ENCODE measurements around the gene DNLZ.
"Not testable (repeated sequence)": the region's sequence is repeated elsewhere in the genome, so short reads cannot be mapped to it uniquely, and the experiment has no call there.

The DNLZ gene

GRCh38 chr9:136323371-136323789, 40.2 kb downstream of the DNLZ start:
- H3K27me3 ChIP-seq (ENCODE audit: control insufficient read depth, insufficient read depth, low read length), result no peaks in the 10 kb centered on the region
- peaks cover 3% of the 10 kb centered on the region for H3K36me3 ChIP-seq (ENCODE audit: control insufficient read depth, insufficient read depth, low read length)
- H3K4me1 ChIP-seq (ENCODE audit: control insufficient read depth, insufficient read depth, low read length), result peaks cover 2% of the 10 kb centered on the region
- H3K9ac ChIP-seq (ENCODE audit: low read depth, low read length), result no peak overlapping the region
- H3K4me3 ChIP-seq (ENCODE audit: low read depth, low read length), result no peak overlapping the region
- no peaks in the 10 kb centered on the region for H3K9me3 ChIP-seq (ENCODE audit: control insufficient read depth, insufficient read depth, low read length)

GRCh38 chr9:136322756-136323330, 40.7 kb downstream of the DNLZ start:
- H3K4me3 ChIP-seq (ENCODE audit: low read depth, low read length), result no peak overlapping the region
- no peaks in the 10 kb centered on the region for H3K9me3 ChIP-seq (ENCODE audit: control insufficient read depth, insufficient read depth, low read length)
- no peaks in the 10 kb centered on the region for H3K27me3 ChIP-seq (ENCODE audit: control insufficient read depth, insufficient read depth, low read length)
- H3K9ac ChIP-seq (ENCODE audit: low read depth, low read length), result no peak overlapping the region
- peaks cover 3% of the 10 kb centered on the region for H3K36me3 ChIP-seq (ENCODE audit: control insufficient read depth, insufficient read depth, low read length)
- peaks cover 2% of the 10 kb centered on the region for H3K4me1 ChIP-seq (ENCODE audit: control insufficient read depth, insufficient read depth, low read length)

- H3K27me3 ChIP-seq (ENCODE audit: control insufficient read depth, insufficient read depth, low read length), result no peaks in the 10 kb centered on the region
- H3K9me3 ChIP-seq (ENCODE audit: control insufficient read depth, insufficient read depth, low read length), result no peaks in the 10 kb centered on the region
Observed at GRCh38 chr9:136321561-136321960, 42.0 kb downstream of the DNLZ start.

GRCh38 chr9:136320972-136321371, 42.6 kb downstream of the DNLZ start:
- H3K9me3 ChIP-seq (ENCODE audit: control insufficient read depth, insufficient read depth, low read length); H3K4me3 ChIP-seq (ENCODE audit: low read depth, low read length); H3K9ac ChIP-seq (ENCODE audit: low read depth, low read length); H3K4me1 ChIP-seq (ENCODE audit: control insufficient read depth, insufficient read depth, low read length); H3K36me3 ChIP-seq (ENCODE audit: control insufficient read depth, insufficient read depth, low read length); H3K27me3 ChIP-seq (ENCODE audit: control insufficient read depth, insufficient read depth, low read length): not testable (repeated sequence)

More at GRCh38 chr9:136321561-136321960, 42.0 kb downstream of the DNLZ start:
- no peak overlapping the region for H3K4me3 ChIP-seq (ENCODE audit: low read depth, low read length)
- no peak overlapping the region for H3K9ac ChIP-seq (ENCODE audit: low read depth, low read length)
- H3K36me3 ChIP-seq (ENCODE audit: control insufficient read depth, insufficient read depth, low read length), result peaks cover 3% of the 10 kb centered on the region
- no peaks in the 10 kb centered on the region for H3K4me1 ChIP-seq (ENCODE audit: control insufficient read depth, insufficient read depth, low read length)

GRCh38 chr9:136319955-136320354, 43.6 kb downstream of the DNLZ start:
- H3K36me3 ChIP-seq (ENCODE audit: control insufficient read depth, insufficient read depth, low read length); H3K9ac ChIP-seq (ENCODE audit: low read depth, low read length); H3K4me1 ChIP-seq (ENCODE audit: control insufficient read depth, insufficient read depth, low read length); H3K4me3 ChIP-seq (ENCODE audit: low read depth, low read length); H3K27me3 ChIP-seq (ENCODE audit: control insufficient read depth, insufficient read depth, low read length); H3K9me3 ChIP-seq (ENCODE audit: control insufficient read depth, insufficient read depth, low read length): not testable (repeated sequence)

- not testable (repeated sequence) for H3K4me3 ChIP-seq (ENCODE audit: low read depth, low read length); H3K9me3 ChIP-seq (ENCODE audit: control insufficient read depth, insufficient read depth, low read length); H3K36me3 ChIP-seq (ENCODE audit: control insufficient read depth, insufficient read depth, low read length); H3K4me1 ChIP-seq (ENCODE audit: control insufficient read depth, insufficient read depth, low read length); H3K9ac ChIP-seq (ENCODE audit: low read depth, low read length); H3K27me3 ChIP-seq (ENCODE audit: control insufficient read depth, insufficient read depth, low read length)
Observed at GRCh38 chr9:136319244-136319643, 44.3 kb downstream of the DNLZ start.

- H3K4me1 ChIP-seq (ENCODE audit: control insufficient read depth, insufficient read depth, low read length), result no peaks in the 10 kb centered on the region
- H3K9ac ChIP-seq (ENCODE audit: low read depth, low read length), result no peak overlapping the region
- no peak overlapping the region for H3K4me3 ChIP-seq (ENCODE audit: low read depth, low read length)
- no peaks in the 10 kb centered on the region for H3K27me3 ChIP-seq (ENCODE audit: control insufficient read depth, insufficient read depth, low read length)
- no peaks in the 10 kb centered on the region for H3K36me3 ChIP-seq (ENCODE audit: control insufficient read depth, insufficient read depth, low read length)
- H3K9me3 ChIP-seq (ENCODE audit: control insufficient read depth, insufficient read depth, low read length), result peaks cover 7% of the 10 kb centered on the region
Observed at GRCh38 chr9:136318776-136319241, 44.7 kb downstream of the DNLZ start.

GRCh38 chr9:136318111-136318775, 45.3 kb downstream of the DNLZ start:
- Histone ChIP-seq H3K27me3 (ENCODE audit: control insufficient read depth, insufficient read depth, low read length) (no peaks in the 10 kb centered on the region), H3K9ac (ENCODE audit: low read depth, low read length) (no peak overlapping the region), H3K36me3 (ENCODE audit: control insufficient read depth, insufficient read depth, low read length) (no peaks in the 10 kb centered on the region)

GRCh38 chr9:136317695-136318094, 45.8 kb downstream of the DNLZ start:
- Histone ChIP-seq H3K4me3 (ENCODE audit: low read depth, low read length) (no peak overlapping the region), H3K27me3 (ENCODE audit: control insufficient read depth, insufficient read depth, low read length) (no peaks in the 10 kb centered on the region), H3K9me3 (ENCODE audit: control insufficient read depth, insufficient read depth, low read length) (peaks cover 7% of the 10 kb centered on the region), H3K9ac (ENCODE audit: low read depth, low read length) (no peak overlapping the region), H3K36me3 (ENCODE audit: control insufficient read depth, insufficient read depth, low read length) (no peaks in the 10 kb centered on the region), H3K4me1 (ENCODE audit: control insufficient read depth, insufficient read depth, low read length) (no peaks in the 10 kb centered on the region)

More at GRCh38 chr9:136318111-136318775, 45.3 kb downstream of the DNLZ start:
- peaks cover 7% of the 10 kb centered on the region for H3K9me3 ChIP-seq (ENCODE audit: control insufficient read depth, insufficient read depth, low read length)
- H3K4me3 ChIP-seq (ENCODE audit: low read depth, low read length), result no peak overlapping the region
- no peaks in the 10 kb centered on the region for H3K4me1 ChIP-seq (ENCODE audit: control insufficient read depth, insufficient read depth, low read length)

- no peaks in the 10 kb centered on the region for H3K4me1 ChIP-seq (ENCODE audit: control insufficient read depth, insufficient read depth, low read length)
- no peak overlapping the region for H3K9ac ChIP-seq (ENCODE audit: low read depth, low read length)
- H3K9me3 ChIP-seq (ENCODE audit: control insufficient read depth, insufficient read depth, low read length), result peaks cover 7% of the 10 kb centered on the region
- H3K4me3 ChIP-seq (ENCODE audit: low read depth, low read length), result no peak overlapping the region
- H3K27me3 ChIP-seq (ENCODE audit: control insufficient read depth, insufficient read depth, low read length), result no peaks in the 10 kb centered on the region
- H3K36me3 ChIP-seq (ENCODE audit: control insufficient read depth, insufficient read depth, low read length), result no peaks in the 10 kb centered on the region
Observed at GRCh38 chr9:136316896-136317676, 46.5 kb downstream of the DNLZ start.

GRCh38 chr9:136316271-136316751, 47.2 kb downstream of the DNLZ start:
- H3K9me3 ChIP-seq (ENCODE audit: control insufficient read depth, insufficient read depth, low read length), result peaks cover 7% of the 10 kb centered on the region
- no peak overlapping the region for H3K4me3 ChIP-seq (ENCODE audit: low read depth, low read length)
- no peaks in the 10 kb centered on the region for H3K4me1 ChIP-seq (ENCODE audit: control insufficient read depth, insufficient read depth, low read length)
- H3K36me3 ChIP-seq (ENCODE audit: control insufficient read depth, insufficient read depth, low read length), result no peaks in the 10 kb centered on the region
- H3K9ac ChIP-seq (ENCODE audit: low read depth, low read length), result no peak overlapping the region
- H3K27me3 ChIP-seq (ENCODE audit: control insufficient read depth, insufficient read depth, low read length), result no peaks in the 10 kb centered on the region
